T-helper 9 cell (primary cell): Measurements from ENCODE around the gene BAD.

Source experiments
- DNase-seq: peaks from one replicate; pipeline ENCODE4 v3.0.0-alpha.2; 2020

The BAD gene

GRCh38 chr11:64295760-64296159, 11.3 kb upstream of the BAD start:
- no peak for DNase-seq

GRCh38 chr11:64294774-64295173, 10.3 kb upstream of the BAD start:
- no peak for DNase-seq

GRCh38 chr11:64292460-64293254, 8.2 kb upstream of the BAD start:
- DNase-seq = no peak

GRCh38 chr11:64291752-64292459, 7.4 kb upstream of the BAD start:
- DNase-seq = no peak

- DNase-seq = no peak
Observed at GRCh38 chr11:64291262-64291751, 6.8 kb upstream of the BAD start, which contains the start of gene KCNK4. TSS of gene KCNK4 (plus strand) at chr11:64291302. CDS start at chr11:64293019, 1,717 bp downstream.

- no peak for DNase-seq
Observed at GRCh38 chr11:64290352-64291261, 6.1 kb upstream of the BAD start.

- no peak for DNase-seq
Observed at GRCh38 chr11:64289002-64289564, 4.6 kb upstream of the BAD start.

GRCh38 chr11:64288353-64288750, 3.9 kb upstream of the BAD start:
- no peak for DNase-seq

GRCh38 chr11:64287676-64288352, 3.3 kb upstream of the BAD start:
- no peak for DNase-seq

- no peak for DNase-seq
Observed at GRCh38 chr11:64286801-64287159, 2.3 kb upstream of the BAD start.

GRCh38 chr11:64285885-64286800, 1.7 kb upstream of the BAD start:
- no peak for DNase-seq

GRCh38 chr11:64284962-64285884, 758 bp upstream of the BAD start, which contains the start of gene GPR137:
TSS of gene GPR137 (plus strand) at chr11:64285848. CDS start at chr11:64286525, 677 bp downstream.
- peak; percentile 90 for DNase-seq

GRCh38 chr11:64283092-64283491, 1.4 kb downstream of the BAD start:
- no peak for DNase-seq

GRCh38 chr11:64281957-64282770, 2.3 kb downstream of the BAD start:
- no peak for DNase-seq

GRCh38 chr11:64278576-64279190, 5.8 kb downstream of the BAD start:
- DNase-seq = no peak

- no peak for DNase-seq
Observed at GRCh38 chr11:64276653-64277431, 7.6 kb downstream of the BAD start.

- no peak for DNase-seq
Observed at GRCh38 chr11:64275841-64276240, 8.6 kb downstream of the BAD start.
